Activated naive CD4-positive, alpha-beta T cell treated with anti-CD3 and anti-CD28 coated beads for 36 hours (primary cell): ENCODE results near the gene CAMSAP2. TPM values are rescaled to one million over a fixed set of nuclear protein-coding genes. Genes with fewer than 3 reads are reported as not detected.

Source experiments
- CTCF ChIA-PET: fragments of 350-600 bp; sonication (Branson Sonifier 250); formaldehyde crosslinking; loops from one replicate; lab custom pipeline; 2021; ENCODE audit warnings: antibody characterized with exemption; lab: Charles Lee
- DNase-seq: peaks from one replicate; pipeline ENCODE4 v3.0.0-alpha.2; 2020
- H3K27ac Mint-ChIP-seq: one replicate; pipeline ENCODE4 v1.8.0; 2021; ENCODE audit warnings: mild to moderate bottlenecking, mixed read lengths
- H3K27me3 Mint-ChIP-seq: one replicate; pipeline ENCODE4 v1.8.0; 2021; ENCODE audit warnings: low read depth, mixed read lengths
- H3K36me3 Mint-ChIP-seq: one replicate; pipeline ENCODE4 v1.8.0; 2021; ENCODE audit warnings: low read depth, mixed read lengths
- H3K4me1 Mint-ChIP-seq: one replicate; pipeline ENCODE4 v1.8.0; 2021; ENCODE audit warnings: low read depth, mixed read lengths
- H3K4me3 Mint-ChIP-seq: one replicate; pipeline ENCODE4 v1.8.0; 2021; ENCODE audit warnings: mild to moderate bottlenecking, moderate library complexity, mixed read lengths
- H3K9me3 Mint-ChIP-seq: one replicate; pipeline ENCODE4 v1.8.0; 2021; ENCODE audit warnings: mixed read lengths
- intact Hi-C: fragments of 100-400 bp; cut with micrococcal nuclease; formaldehyde crosslinking; loops from one replicate; pipeline ENCODE4 v1.15.1; 2023
- total RNA-seq, 2 experiments: library from RNA; stranded (reverse); gene quantifications; one replicate each; pipeline ENCODE4 v1.2.3, GENCODE V29; 2021

CAMSAP2 gene
- total RNA-seq, 2 experiments from 2014 or later, result 3.9 to 6.5 TPM

DNA sequence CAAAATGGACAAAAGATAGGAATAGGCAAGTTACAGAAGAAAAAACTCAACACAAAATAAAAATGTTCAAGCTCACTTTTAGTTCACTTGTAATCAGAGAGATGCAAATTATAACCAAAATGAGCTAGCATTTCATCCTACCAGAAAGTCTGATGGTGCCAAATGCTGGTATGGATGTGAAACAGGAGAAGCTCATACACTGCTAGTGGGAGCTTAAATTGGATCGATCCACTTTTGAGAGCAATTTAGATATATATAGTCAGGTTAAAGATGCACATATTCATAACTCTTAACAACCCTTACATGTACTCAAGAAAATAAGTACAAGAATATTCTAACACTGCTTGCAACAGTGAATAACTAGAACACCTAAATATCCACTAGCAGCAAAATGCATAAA is 18.5 kb upstream of the CAMSAP2 start:
- Mint-ChIP-seq H3K4me1 (no peaks in the 10 kb centered on the region), H3K27ac (no peak overlapping the region), H3K27me3 (peaks cover 1% of the 10 kb centered on the region), H3K4me3 (no peak overlapping the region), H3K9me3 (no peaks in the 10 kb centered on the region), H3K36me3 (no peaks in the 10 kb centered on the region)
- DNase-seq, result no peak
- intact Hi-C loops, result no loop called here
- CTCF ChIA-PET, result interaction anchor here (0.6 kb wide), 1 partner anchor 172 kb away, joined by 4 read pairs; no protein-coding TSS in a partner anchor

DNA sequence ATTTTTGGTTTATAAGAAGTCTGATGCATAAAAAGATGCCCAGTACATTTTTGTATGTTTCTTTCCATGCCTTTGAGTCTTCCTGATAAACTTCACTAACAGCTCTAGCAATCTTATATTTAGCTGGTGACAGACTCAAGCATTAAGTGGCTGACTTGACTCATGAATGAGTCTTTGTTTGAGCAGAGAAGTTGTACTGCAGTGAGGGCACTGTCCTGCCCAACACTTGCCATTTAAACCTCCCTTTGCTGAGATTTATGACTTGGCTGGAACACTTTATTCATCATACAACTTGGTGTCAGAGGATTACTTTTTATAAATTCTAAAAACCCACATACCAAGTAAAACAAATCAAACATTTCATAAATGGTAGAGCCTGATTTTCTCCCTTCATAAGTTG is 14.6 kb upstream of the CAMSAP2 start:
- Mint-ChIP-seq H3K9me3 (no peaks in the 10 kb centered on the region), H3K4me1 (no peaks in the 10 kb centered on the region), H3K27me3 (no peaks in the 10 kb centered on the region), H3K36me3 (no peaks in the 10 kb centered on the region), H3K27ac (no peak overlapping the region), H3K4me3 (no peak overlapping the region)
- CTCF ChIA-PET, result interaction anchor here (0.6 kb wide), 1 partner anchor 55 kb away, joined by 3 read pairs; no protein-coding TSS in a partner anchor
- intact Hi-C loops, result no loop called here
- DNase-seq, result no peak

DNA sequence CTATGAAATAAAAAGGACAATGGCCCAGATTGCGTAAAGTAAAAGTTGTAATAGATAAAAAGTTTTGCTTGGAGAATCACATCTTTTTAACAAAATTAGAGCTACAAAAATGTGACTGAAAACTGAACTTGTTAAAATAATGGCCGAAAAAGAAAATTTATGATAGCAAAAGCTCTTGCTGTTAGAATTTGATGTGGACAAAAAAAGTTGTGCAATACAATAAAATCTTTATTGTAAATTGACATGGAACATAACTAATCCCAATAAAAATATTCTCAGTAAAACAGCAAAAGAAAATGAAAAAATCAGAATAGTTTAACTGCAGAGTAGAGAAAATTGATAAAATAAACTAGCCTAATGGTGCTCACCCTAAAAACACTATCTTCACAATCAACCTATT is 11.4 kb upstream of the CAMSAP2 start:
- Mint-ChIP-seq H3K27ac (no peak overlapping the region), H3K27me3 (no peaks in the 10 kb centered on the region), H3K4me1 (peaks cover 4% of the 10 kb centered on the region), H3K4me3 (no peak overlapping the region), H3K36me3 (no peaks in the 10 kb centered on the region), H3K9me3 (no peaks in the 10 kb centered on the region)
- CTCF ChIA-PET, result interaction anchor here (0.9 kb wide), 1 partner anchor 10 kb away, joined by 5 read pairs; no protein-coding TSS in a partner anchor
- intact Hi-C loops, result no loop called here
- DNase-seq, result no peak

DNA sequence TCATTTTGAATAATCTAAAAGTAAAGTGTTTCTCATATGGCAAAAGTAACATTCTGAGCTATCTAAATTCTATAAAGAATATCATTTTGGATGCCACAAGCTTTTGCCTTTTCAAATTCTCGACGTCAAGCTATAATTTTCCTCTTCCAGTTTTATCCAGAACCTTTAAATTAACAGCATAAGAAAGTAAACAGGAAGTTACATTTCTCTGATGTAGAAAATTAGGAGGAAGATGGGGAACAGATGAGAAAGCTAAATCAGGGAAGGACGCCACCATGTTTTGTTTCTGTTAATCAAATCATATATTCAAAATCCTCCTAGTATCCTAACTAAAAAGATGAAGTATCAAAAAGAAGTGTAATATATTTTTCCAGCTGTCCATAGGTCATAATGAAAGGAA is 8.8 kb upstream of the CAMSAP2 start:
- intact Hi-C loops, result no loop called here
- DNase-seq, result no peak
- Mint-ChIP-seq H3K27me3 (no peaks in the 10 kb centered on the region), H3K4me1 (peaks cover 4% of the 10 kb centered on the region), H3K4me3 (no peak overlapping the region), H3K36me3 (no peaks in the 10 kb centered on the region), H3K27ac (no peak overlapping the region), H3K9me3 (no peaks in the 10 kb centered on the region)
- CTCF ChIA-PET, result interaction anchor here (0.7 to 1.6 kb wide), 2 partner anchors 40 to 170 kb away, joined by 3 to 5 read pairs; no protein-coding TSS in a partner anchor

DNA sequence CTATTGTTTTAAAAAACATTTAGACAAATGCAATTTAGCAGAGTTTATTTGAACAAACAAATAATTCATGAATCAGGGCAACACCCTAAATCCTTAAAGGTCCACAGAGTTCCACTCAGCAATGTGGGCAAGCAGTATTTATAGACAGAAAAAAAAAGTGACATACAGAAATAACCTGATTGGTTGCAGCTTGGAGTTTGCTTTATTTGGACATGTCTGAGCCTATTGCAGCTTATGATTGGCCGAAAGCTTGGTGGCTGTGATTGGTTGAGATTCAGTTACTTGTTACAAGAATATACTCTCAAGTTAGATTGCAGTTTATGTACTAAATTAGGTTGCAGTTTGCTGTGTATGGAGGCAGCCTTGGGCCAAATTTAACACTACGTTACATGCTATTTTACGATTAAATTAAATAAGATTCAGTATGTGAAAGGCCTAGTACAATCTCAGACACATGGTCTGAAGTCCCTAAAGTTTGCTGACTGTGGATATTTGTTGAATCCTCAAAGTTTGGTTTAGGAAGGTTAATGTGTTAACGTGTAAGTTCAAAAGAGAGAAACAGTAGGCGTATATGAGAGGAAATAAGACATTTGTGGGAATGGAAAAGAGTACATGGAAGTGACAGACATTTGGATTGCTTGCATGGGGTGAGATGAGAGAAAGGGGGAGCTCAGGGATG is 6.9 kb upstream of the CAMSAP2 start:
- H3K27me3 Mint-ChIP-seq, result no peaks in the 10 kb centered on the region
- CTCF ChIA-PET, result interaction anchor here (0.5 to 0.7 kb wide), 2 partner anchors 92 to 109 kb away, joined by 3 read pairs; no protein-coding TSS in a partner anchor
- intact Hi-C loops, result no loop called here
- H3K4me3 Mint-ChIP-seq, result no peak overlapping the region
- no peaks in the 10 kb centered on the region for H3K36me3 Mint-ChIP-seq
- no peaks in the 10 kb centered on the region for H3K9me3 Mint-ChIP-seq
- no peak for DNase-seq
- peaks cover 4% of the 10 kb centered on the region for H3K4me1 Mint-ChIP-seq
- no peak overlapping the region for H3K27ac Mint-ChIP-seq

DNA sequence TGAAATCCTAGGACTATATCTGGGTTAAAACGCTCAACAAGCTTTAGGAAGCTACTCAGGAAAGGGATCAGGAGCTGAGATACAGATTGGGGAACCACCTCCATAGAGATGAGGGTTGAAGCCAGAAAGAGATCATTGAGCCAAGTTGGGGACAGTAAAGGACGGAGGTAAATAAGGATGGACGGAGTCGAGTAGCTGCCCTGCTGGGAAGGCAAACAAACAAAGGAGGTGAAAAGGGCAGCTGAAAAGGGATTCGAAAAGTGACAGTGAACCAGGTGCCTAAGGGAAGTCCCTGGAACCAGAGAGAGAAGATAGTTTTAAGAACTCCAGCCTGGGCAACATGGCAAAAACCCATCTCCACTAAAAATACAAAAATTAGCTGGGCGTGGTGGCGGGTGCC is 6.3 kb upstream of the CAMSAP2 start:
- CTCF ChIA-PET, result interaction anchor here (0.7 kb wide), 1 partner anchor 110 kb away, joined by 3 read pairs; no protein-coding TSS in a partner anchor
- intact Hi-C loops, result no loop called here
- Mint-ChIP-seq H3K36me3 (no peaks in the 10 kb centered on the region), H3K4me1 (peaks cover 4% of the 10 kb centered on the region), H3K27ac (no peak overlapping the region), H3K4me3 (no peak overlapping the region), H3K9me3 (no peaks in the 10 kb centered on the region), H3K27me3 (no peaks in the 10 kb centered on the region)
- DNase-seq, result no peak

DNA sequence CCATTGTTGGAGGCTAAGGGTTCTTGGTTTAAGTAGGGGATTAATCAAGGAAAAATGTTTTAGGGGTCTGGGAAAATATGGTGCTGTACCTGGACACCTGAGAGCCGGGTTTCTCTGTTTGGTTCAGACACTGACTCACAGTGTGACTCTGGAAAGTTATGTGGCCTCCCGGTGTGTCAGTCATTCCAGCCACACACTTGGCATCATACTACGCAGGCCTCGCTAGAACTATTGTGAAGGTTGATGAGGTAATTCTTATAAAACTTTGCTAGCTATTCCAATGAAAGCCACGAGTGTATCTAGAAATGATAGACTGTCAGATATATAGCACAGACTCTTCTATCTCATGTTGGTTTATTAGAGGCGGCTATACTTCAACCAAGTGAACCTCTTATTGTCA is 4.8 kb upstream of the CAMSAP2 start:
- Mint-ChIP-seq H3K9me3 (no peaks in the 10 kb centered on the region), H3K36me3 (peaks cover 1% of the 10 kb centered on the region), H3K4me1 (peaks cover 11% of the 10 kb centered on the region), H3K27me3 (no peaks in the 10 kb centered on the region), H3K4me3 (no peak overlapping the region), H3K27ac (no peak overlapping the region)
- DNase-seq, result no peak
- CTCF ChIA-PET, result interaction anchor here (0.5 to 0.6 kb wide), 2 partner anchors 18 to 70 kb away, joined by 3 to 4 read pairs; no protein-coding TSS in a partner anchor
- intact Hi-C loops, result no loop called here

DNA sequence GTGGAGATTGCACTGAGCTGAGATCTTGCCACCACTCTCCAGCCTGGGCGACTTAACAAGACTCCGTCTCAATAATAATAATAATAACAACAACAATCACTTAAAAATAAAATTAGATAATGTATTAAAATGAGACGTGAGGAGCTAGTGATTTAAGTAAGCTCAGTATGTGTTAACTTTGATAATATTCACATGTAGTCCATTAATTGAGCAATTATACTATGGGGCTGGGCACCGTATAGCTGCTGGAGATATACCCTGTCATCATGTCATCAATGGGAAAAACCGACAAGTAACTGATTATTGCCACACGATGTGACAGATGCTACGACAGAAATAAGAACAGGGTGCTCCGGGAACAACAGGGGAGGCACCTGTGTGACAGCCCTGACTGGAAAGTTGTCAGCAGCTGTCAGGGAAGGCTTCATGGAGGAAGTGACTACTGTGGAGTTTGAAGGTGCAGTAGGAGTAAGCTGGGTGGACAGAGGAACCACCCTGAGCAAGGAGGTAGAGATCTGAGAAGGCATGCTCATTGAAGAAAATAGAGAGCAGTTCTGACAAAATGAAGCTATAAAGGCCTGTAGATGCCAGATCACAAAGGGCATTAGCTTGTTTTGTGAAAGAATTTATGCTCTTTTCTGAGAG is 924 bp upstream of the CAMSAP2 start:
- H3K36me3 Mint-ChIP-seq, result peaks cover 1% of the 10 kb centered on the region
- CTCF ChIA-PET, result interaction anchor here (0.6 to 1.2 kb wide), 4 partner anchors 10 to 115 kb away, joined by 3 to 5 read pairs (median 4); no protein-coding TSS in a partner anchor
- intact Hi-C loops, result loop anchor here (1.0 to 5.0 kb wide), 2 partner anchors 112 to 285 kb away; partner anchors contain the start of gene KIF21B
- H3K4me3 Mint-ChIP-seq, result peak overlapping the region; percentile 98
- no peaks in the 10 kb centered on the region for H3K9me3 Mint-ChIP-seq
- H3K4me1 Mint-ChIP-seq, result peaks cover 26% of the 10 kb centered on the region
- DNase-seq, result no peak
- no peak overlapping the region for H3K27ac Mint-ChIP-seq
- no peaks in the 10 kb centered on the region for H3K27me3 Mint-ChIP-seq

DNA sequence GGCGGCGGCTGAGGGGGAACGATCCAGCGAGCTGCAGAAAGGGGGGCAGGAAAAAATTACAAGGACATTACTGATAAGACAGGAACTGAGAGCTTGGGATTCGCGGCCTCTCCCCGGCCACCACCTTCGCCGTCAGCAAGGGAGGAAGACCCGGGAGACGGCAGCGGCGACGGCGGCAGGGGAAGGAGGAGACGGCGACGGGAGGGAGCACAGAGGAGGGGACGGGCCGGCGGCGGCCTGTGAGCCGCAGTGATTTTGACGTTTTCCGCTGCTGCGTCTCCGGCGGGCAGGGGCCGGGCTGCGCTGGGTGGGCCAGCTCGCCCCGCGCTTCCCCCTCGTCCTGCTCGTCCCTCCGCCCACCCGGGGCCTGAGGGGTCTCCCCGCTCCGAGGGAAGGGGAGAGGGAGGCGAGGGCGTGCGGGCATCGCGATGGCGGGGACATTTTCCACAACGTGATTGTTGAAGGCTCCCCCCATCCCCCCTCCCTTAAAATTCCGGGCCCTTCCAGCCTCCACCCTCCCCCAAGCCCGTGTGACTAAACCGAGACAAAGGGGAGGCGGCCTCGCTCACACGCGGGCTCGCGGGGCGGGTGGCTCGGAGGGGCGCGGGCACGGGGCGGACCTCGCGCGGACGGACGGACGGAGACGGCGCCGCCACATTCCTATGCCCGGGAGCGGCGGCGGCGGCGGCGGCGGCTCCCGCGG is 407 bp downstream of the CAMSAP2 start:
- CTCF ChIA-PET, result no interaction called here
- Mint-ChIP-seq H3K4me1 (peaks cover 26% of the 10 kb centered on the region), H3K4me3 (peak overlapping the region; percentile 98), H3K27me3 (no peaks in the 10 kb centered on the region), H3K27ac (peak overlapping the region; percentile 89), H3K36me3 (peaks cover 1% of the 10 kb centered on the region), H3K9me3 (no peaks in the 10 kb centered on the region)
- peak; percentile 59 for DNase-seq
- intact Hi-C loops, result loop anchor here (1.0 to 5.0 kb wide), 4 partner anchors 114 to 329 kb away; partner anchors contain the start of genes KIF14, KIF21B and ZNF281

DNA sequence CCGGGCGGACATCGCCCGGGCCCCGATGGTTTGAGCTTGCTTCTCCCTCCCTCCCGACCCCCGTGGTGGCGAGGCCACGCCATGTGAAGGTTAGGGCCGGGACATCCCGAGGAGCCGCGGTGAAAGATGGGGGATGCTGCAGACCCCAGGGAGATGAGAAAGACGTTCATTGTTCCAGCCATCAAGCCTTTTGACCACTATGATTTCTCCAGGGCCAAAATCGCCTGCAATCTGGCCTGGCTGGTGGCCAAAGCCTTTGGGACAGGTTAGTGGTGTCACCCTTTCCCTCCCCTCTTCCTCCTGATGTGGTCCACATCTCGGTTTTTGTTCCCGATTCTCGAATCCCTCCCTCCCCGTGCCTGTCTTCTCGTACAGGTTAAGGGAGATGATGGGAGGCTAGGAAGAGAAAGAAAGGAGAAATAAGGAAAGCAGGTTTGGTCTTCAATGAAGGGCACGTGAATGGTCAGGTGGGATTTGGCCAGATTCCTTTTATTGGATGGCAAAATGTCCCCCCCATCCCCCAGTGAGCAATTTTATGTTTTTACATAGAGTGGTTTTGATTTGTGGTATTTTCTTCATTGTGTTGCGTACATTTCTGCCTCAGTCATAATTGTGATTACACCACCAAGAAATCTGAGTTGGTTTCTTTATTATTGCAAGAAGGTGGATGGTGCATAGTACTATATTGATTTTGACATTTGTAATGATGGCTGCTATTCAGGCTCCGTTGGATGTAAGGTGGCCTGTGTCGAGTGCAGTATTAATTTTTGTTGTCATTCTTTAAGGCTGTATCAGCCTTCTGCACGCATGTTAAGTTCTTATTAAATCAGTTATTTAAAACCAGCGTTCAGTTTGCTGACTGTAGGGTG is 1.2 kb downstream of the CAMSAP2 start:
- Mint-ChIP-seq H3K36me3 (peaks cover 1% of the 10 kb centered on the region), H3K27ac (no peak overlapping the region), H3K4me3 (peak overlapping the region; percentile 70), H3K4me1 (peaks cover 30% of the 10 kb centered on the region), H3K9me3 (no peaks in the 10 kb centered on the region), H3K27me3 (no peaks in the 10 kb centered on the region)
- intact Hi-C loops, result loop anchor here (1.0 to 5.0 kb wide), 5 partner anchors 63 to 330 kb away; partner anchors contain the start of genes KIF14, KIF21B and ZNF281
- no peak for DNase-seq
- CTCF ChIA-PET, result no interaction called here

DNA sequence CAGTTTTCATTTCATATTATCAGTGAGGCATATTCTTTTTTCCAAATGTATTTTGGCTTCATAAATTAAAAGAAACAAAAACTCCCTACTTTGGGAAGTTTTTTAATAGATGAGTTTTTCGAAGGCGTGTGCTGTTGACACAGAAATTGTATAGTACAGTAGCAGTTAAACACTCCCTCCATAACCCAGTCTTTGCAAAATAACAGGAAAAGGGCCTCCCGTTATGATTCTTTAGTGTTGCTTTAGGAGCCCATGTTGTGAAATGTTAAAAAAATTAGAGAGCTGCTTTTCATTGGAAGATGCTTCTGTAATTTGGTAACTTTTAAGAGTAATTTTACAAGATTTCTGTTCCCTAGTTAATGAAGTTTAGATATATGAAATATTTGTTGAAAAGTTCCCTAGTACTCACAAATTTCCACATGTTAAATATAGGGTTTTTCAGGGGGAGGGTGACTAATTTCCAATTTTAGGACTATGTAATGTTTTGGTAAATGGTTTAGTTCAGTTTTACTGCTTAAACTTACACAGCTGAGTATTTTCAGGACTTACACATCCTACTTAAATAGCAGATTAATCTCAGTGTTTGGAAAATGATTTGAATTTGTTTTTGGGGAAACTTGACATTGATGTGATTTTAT is 2.0 kb downstream of the CAMSAP2 start:
- no peak for DNase-seq
- Mint-ChIP-seq H3K4me3 (peak overlapping the region; percentile 70), H3K4me1 (peaks cover 30% of the 10 kb centered on the region), H3K27me3 (no peaks in the 10 kb centered on the region), H3K36me3 (peaks cover 1% of the 10 kb centered on the region), H3K27ac (no peak overlapping the region), H3K9me3 (no peaks in the 10 kb centered on the region)
- CTCF ChIA-PET, result interaction anchor here (0.6 to 1.2 kb wide), 3 partner anchors 52 to 63 kb away, joined by 3 to 4 read pairs (median 4); no protein-coding TSS in a partner anchor
- intact Hi-C loops, result loop anchor here (1.0 kb wide), 2 partner anchors 63 to 70 kb away; no protein-coding TSS in a partner anchor
